ENCODE measurements around the gene OCIAD1. TPM values are rescaled to one million over a fixed set of nuclear protein-coding genes. Genes with fewer than 3 reads are reported as not detected.
"Not testable (repeated sequence)": the region's sequence is repeated elsewhere in the genome, so short reads cannot be mapped to it uniquely, and the experiment has no call there.

Gene OCIAD1
- total RNA-seq, result 131 and 173 TPM in 2 replicates

GRCh38 chr4:48830706-48831531, at the start of gene OCIAD1:
OCIAD1 (plus strand) TSS chr4:48831088; CDS start chr4:48832625, 1,537 bp downstream.
- peak; percentile 99 for DNase-seq (ENCODE audit: low read depth)

- DNase-seq (ENCODE audit: low read depth), result no peak
Measured at GRCh38 chr4:48781968-48782367, 48.9 kb upstream of the OCIAD1 start.

GRCh38 chr4:48785302-48785701, 45.6 kb upstream of the OCIAD1 start:
- DNase-seq (ENCODE audit: low read depth), result no peak

- DNase-seq (ENCODE audit: low read depth), result no peak
Measured at GRCh38 chr4:48786549-48786948, 44.3 kb upstream of the OCIAD1 start.

GRCh38 chr4:48787056-48787455, 43.8 kb upstream of the OCIAD1 start:
- DNase-seq (ENCODE audit: low read depth), result no peak

GRCh38 chr4:48790561-48790960, 40.3 kb upstream of the OCIAD1 start:
- DNase-seq (ENCODE audit: low read depth), result no peak

- no peak for DNase-seq (ENCODE audit: low read depth)
Measured at GRCh38 chr4:48791313-48791712, 39.6 kb upstream of the OCIAD1 start.

- DNase-seq (ENCODE audit: low read depth), result no peak
Measured at GRCh38 chr4:48792348-48793006, 38.4 kb upstream of the OCIAD1 start.

- DNase-seq (ENCODE audit: low read depth), result no peak
Measured at GRCh38 chr4:48795108-48795507, 35.8 kb upstream of the OCIAD1 start.

- no peak for DNase-seq (ENCODE audit: low read depth)
Measured at GRCh38 chr4:48796191-48796926, 34.5 kb upstream of the OCIAD1 start.

- DNase-seq (ENCODE audit: low read depth), result no peak
Measured at GRCh38 chr4:48796927-48797679, 33.8 kb upstream of the OCIAD1 start.

GRCh38 chr4:48798117-48798516, 32.8 kb upstream of the OCIAD1 start:
- no peak for DNase-seq (ENCODE audit: low read depth)

- no peak for DNase-seq (ENCODE audit: low read depth)
Measured at GRCh38 chr4:48799157-48799556, 31.7 kb upstream of the OCIAD1 start.

- DNase-seq (ENCODE audit: low read depth), result not testable (repeated sequence)
Measured at GRCh38 chr4:48800155-48800554, 30.7 kb upstream of the OCIAD1 start.

GRCh38 chr4:48801016-48801715, 29.7 kb upstream of the OCIAD1 start:
- peak; percentile 23 for DNase-seq (ENCODE audit: low read depth)

GRCh38 chr4:48804584-48805301, 26.1 kb upstream of the OCIAD1 start:
- no peak for DNase-seq (ENCODE audit: low read depth)

- DNase-seq (ENCODE audit: low read depth), result no peak
Measured at GRCh38 chr4:48812866-48813265, 18.0 kb upstream of the OCIAD1 start.

- DNase-seq (ENCODE audit: low read depth), result no peak
Measured at GRCh38 chr4:48813964-48814363, 16.9 kb upstream of the OCIAD1 start.

- DNase-seq (ENCODE audit: low read depth), result no peak
Measured at GRCh38 chr4:48815483-48815882, 15.4 kb upstream of the OCIAD1 start.

GRCh38 chr4:48816297-48816696, 14.6 kb upstream of the OCIAD1 start:
- DNase-seq (ENCODE audit: low read depth), result not testable (repeated sequence)
